ENCODE data around the gene CYS1. TPM values are rescaled to one million over a fixed set of nuclear protein-coding genes. Genes with fewer than 3 reads are reported as not detected.
"Not testable (repeated sequence)": the region's sequence is repeated elsewhere in the genome, so short reads cannot be mapped to it uniquely, and the experiment has no call there.

CYS1 gene
- total RNA-seq, 2 experiments from 2014 or later = not detected

DNA sequence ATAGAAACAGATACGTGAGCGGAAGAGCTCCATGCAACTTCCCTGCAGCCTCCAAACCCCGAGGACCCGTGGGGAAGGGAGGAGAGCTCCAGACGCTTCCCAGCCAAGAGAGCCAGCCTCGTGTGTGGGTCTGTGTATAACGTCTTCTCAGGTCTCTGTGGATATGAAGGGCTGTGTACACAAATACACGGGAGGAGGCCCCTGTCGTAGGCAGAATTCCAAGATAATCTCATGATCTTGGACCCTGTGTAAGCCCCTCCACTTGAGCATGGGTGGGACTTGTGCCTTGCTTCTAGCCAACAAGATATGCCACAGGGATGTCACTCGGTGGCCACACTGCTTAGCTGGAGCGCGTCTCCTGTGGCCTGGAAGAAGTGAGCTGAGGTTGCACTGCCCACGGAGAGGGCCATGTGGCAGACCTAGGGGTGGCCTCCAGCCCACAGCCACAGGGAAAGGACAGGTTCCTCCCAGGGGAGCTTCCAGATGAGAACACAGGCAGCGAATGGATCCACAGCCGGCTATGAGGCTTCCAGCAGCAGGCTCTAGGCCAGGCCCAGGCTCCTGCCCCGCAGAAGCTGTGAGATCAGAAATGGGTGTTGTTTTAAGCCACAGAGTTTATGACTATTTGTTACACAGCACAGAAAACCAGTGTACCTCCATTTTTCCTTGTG is 52.4 kb downstream of the CYS1 start:
- Mint-ChIP-seq H3K27ac (no peak overlapping the region), H3K4me1 (peaks cover 15% of the 10 kb centered on the region), H3K4me3 (no peak overlapping the region), H3K27me3 (no peaks in the 10 kb centered on the region), H3K36me3 (no peaks in the 10 kb centered on the region), H3K9me3 (no peaks in the 10 kb centered on the region)
- no peak for DNase-seq

DNA sequence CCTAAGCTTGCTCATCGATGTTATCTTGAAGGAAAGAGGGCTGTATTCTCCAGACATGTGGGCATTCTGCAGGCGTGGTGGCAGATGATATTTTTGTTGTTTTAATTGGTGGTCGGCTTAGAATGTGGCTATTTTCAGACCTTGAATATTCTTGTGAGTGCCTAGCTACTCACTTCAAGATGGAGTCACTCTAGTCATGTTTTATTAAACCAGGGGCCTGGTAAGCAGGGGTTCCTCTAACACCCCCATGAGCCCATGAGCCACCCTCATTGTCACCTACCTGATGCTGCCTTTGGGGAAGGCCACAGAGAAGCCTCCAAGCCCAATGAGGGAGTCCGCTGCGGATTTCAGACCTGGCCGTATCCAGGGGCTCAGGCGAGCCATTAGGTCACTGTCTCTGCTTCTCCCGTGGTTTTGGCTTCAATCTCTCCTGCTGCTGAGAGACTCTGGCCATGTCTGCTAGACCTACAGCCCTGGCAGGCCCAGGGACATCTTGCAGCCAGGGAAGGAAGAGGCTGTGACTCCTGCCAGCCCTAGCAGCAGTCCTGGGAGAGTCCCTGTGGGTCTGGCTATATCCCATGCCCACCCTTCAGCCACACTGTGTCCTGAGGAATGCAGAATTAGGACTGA is 53.2 kb downstream of the CYS1 start:
- H3K4me1 Mint-ChIP-seq = peaks cover 15% of the 10 kb centered on the region
- no peak for DNase-seq
- no peak overlapping the region for H3K4me3 Mint-ChIP-seq
- no peaks in the 10 kb centered on the region for H3K27me3 Mint-ChIP-seq
- H3K27ac Mint-ChIP-seq = no peak overlapping the region
- no peaks in the 10 kb centered on the region for H3K9me3 Mint-ChIP-seq
- no peaks in the 10 kb centered on the region for H3K36me3 Mint-ChIP-seq

DNA sequence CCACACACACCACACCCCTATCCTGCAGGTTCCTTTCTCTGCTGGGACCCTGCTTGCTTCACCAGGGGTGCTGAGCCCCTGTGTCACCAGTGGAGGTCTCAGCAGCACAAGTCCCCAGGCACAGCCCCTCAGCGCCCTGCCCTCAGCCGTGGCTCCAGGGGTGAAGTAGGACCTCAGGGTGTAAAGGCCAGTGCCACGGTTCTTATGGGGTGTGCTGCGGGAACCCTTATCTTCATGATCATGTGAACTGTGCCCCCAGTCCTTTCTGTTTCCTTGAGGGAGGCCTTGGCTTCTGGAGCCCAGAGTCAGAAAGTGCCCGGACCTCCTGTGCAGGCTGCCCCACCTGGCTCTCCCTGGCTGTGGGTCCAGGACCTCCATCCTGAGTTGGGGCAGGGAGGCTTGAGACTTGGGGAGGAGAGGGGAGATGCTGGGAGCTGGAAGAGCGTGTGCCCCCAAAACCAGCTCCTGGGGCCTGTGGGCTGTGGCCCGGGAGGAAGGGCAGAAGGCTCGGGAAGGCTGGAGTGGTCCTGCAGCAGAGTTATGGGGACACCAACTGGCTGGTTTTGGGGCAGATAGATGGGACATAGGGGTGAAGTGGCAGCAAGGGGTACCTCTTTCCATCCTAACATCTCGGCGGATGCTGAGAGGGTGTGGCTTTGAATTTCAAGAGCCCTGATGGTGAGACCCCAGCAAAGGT is 57.1 kb downstream of the CYS1 start:
- Mint-ChIP-seq H3K27me3 (no peaks in the 10 kb centered on the region), H3K27ac (no peak overlapping the region), H3K9me3 (no peaks in the 10 kb centered on the region), H3K4me1 (no peaks in the 10 kb centered on the region), H3K4me3 (no peak overlapping the region), H3K36me3 (no peaks in the 10 kb centered on the region)
- DNase-seq = no peak

DNA sequence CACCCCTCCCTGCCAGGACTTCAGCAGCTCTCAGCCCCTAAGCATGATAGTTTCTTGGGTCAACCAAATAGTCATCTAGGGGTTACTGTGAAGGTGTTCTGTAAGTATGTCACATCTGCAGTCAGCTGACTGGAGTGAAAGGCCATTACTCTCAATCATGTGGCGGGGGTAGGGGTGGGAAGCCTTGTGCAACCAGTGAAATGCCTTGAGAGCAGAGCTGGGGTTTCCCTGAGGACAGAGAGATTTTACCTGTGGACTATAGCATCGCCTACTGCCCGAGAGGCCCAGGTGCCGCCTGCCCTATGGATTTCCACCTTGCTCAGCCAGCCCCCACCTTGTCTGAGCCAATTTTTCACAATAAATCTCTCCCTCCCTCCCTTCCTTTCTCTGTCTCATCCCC is 57.8 kb downstream of the CYS1 start:
- Mint-ChIP-seq H3K36me3 (no peaks in the 10 kb centered on the region), H3K9me3 (peaks cover under 1% of the 10 kb centered on the region), H3K27ac (no peak overlapping the region), H3K4me3 (no peak overlapping the region), H3K27me3 (no peaks in the 10 kb centered on the region), H3K4me1 (no peaks in the 10 kb centered on the region)
- no peak for DNase-seq

DNA sequence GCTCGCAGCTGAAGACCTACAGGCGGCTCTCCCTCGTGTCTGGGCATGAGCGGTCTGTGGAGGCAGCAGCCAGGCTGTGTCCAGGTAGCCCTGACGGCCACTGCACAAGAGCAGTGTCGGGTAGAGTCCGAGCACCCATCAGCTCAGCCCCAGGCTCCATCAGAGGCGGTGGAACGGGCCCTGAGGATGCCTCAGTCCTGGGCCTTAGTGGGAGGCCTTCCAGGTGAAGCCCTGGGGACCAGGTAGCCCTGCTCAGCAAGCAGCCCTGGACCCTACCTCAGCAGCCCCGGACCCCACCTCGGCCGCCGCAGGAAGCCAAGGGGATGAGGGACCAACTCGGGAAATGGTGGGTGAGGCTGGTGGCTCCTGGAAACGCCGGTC is 58.2 kb downstream of the CYS1 start:
- Mint-ChIP-seq H3K4me1 (no peaks in the 10 kb centered on the region), H3K9me3 (peaks cover 3% of the 10 kb centered on the region), H3K27ac (no peak overlapping the region), H3K4me3 (no peak overlapping the region), H3K36me3 (no peaks in the 10 kb centered on the region), H3K27me3 (no peaks in the 10 kb centered on the region)
- no peak for DNase-seq

DNA sequence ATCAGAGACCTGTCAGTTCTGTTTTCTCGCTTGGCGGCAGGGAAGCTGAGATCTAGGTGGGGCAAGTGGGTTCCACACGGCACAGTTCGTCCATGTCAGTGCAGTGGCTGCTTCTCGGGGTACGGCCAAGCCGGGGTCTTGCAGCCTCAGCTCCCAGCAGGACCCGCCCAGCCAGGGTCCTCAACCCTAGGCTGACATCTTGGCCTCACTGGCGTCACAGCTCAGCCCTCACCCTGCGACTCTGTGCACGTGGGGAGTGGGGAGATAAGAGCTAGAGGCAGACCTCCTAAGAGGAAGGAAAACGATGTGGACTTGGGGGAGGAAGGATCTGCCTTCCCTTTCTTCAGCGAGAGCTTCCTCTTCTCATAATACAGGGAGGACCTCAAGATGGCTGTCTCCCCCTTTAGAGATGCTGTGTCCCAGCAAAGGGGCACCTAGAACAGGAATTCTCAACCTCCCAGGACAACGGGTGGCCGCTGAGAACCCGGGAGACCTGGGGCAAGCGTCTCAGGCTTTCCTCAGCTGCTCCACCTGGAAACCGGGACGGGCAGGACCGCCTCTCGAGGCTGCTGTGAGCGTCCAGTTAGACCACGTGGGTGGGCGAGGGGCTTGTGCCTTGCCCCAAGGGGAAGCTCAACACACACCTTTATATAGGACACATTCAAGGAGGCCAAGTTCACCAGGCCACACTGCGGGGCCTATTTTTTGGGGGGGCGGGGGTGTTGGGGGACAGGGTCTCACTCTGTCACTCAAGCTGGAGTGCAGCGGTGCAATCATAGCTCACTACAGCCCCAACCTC is 60.4 kb downstream of the CYS1 start:
- no peaks in the 10 kb centered on the region for H3K4me1 Mint-ChIP-seq
- no peak for DNase-seq
- H3K27ac Mint-ChIP-seq = no peak overlapping the region
- no peaks in the 10 kb centered on the region for H3K36me3 Mint-ChIP-seq
- H3K9me3 Mint-ChIP-seq = peaks cover 7% of the 10 kb centered on the region
- H3K4me3 Mint-ChIP-seq = no peak overlapping the region
- H3K27me3 Mint-ChIP-seq = no peaks in the 10 kb centered on the region

DNA sequence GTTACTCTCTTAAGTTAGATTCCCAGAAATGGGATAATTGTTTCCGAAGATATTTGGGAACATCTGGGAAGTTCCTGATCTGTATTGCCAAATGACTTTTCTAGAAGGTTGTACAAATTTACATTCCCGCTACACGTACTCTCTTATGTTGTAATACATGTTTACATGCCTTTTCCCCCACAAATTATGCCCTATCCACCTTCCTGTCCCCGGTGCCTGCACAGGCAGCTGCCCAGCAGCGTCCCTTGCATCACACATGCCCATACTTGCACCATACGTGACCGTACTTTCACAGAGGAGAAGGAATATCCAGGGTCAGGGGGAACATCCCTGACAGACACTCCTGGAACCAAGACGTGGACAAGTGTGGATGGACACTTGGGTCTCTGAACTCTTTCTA is 61.0 kb downstream of the CYS1 start:
- Mint-ChIP-seq H3K36me3 (no peaks in the 10 kb centered on the region), H3K4me1 (no peaks in the 10 kb centered on the region), H3K27ac (no peak overlapping the region), H3K9me3 (peaks cover 7% of the 10 kb centered on the region), H3K27me3 (no peaks in the 10 kb centered on the region), H3K4me3 (no peak overlapping the region)
- no peak for DNase-seq

DNA sequence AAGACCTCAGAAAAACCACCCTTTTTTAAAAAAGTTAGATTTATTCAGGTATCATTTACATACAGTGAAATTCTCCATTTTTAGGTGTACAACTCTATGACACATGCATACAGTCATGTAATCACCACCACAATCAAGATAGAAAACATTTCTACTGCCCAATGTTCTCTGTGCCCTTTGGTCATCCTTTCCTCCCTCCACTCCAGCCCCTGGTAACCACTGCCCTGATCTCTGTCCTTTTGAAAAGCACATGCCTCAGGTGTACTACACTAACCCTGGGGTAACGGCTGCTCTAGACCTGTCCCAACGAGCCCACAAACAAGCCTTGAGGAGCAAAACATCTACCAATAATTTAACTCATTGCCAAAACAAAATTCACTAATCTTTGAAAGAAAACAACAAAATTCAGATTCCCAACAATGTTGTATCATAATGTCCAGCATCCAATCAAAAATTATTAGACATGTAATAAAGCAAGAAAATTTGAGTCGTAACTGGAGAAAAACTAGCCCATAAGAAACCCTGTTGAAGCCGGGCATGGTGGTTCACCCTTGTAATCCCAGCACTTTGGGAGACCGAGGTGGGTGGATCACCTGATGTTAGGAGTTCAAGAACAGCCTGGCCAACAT is 62.8 kb downstream of the CYS1 start:
- H3K27me3 Mint-ChIP-seq = no peaks in the 10 kb centered on the region
- peaks cover 7% of the 10 kb centered on the region for H3K9me3 Mint-ChIP-seq
- H3K36me3 Mint-ChIP-seq = no peaks in the 10 kb centered on the region
- H3K4me3 Mint-ChIP-seq = no peak overlapping the region
- no peak for DNase-seq
- H3K27ac Mint-ChIP-seq = no peak overlapping the region
- no peaks in the 10 kb centered on the region for H3K4me1 Mint-ChIP-seq

DNA sequence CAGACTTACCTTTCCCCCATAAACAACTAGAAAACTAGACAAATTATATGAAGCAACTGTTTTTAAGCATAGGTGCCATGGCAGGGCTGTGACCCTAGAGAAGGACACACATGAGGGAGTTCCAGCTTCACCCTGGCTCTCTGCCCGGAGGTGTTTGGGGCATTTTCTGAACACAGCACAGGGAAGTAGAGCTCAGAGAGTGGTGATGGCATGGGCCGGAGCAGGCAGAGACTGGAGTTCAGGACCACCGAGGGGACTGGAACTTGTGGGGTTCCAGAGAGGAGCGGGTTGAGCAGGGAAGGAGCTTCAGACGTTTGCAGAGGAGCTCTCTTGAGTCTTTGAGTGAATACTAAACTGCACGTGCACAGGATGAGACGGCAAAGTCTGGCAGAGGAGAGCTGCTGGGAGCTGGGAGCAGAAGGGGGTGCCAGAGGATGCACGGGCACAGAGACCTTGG is 63.4 kb downstream of the CYS1 start:
- Mint-ChIP-seq H3K27ac (no peak overlapping the region), H3K27me3 (no peaks in the 10 kb centered on the region), H3K4me3 (no peak overlapping the region), H3K36me3 (no peaks in the 10 kb centered on the region), H3K9me3 (peaks cover 7% of the 10 kb centered on the region), H3K4me1 (no peaks in the 10 kb centered on the region)
- DNase-seq = no peak

DNA sequence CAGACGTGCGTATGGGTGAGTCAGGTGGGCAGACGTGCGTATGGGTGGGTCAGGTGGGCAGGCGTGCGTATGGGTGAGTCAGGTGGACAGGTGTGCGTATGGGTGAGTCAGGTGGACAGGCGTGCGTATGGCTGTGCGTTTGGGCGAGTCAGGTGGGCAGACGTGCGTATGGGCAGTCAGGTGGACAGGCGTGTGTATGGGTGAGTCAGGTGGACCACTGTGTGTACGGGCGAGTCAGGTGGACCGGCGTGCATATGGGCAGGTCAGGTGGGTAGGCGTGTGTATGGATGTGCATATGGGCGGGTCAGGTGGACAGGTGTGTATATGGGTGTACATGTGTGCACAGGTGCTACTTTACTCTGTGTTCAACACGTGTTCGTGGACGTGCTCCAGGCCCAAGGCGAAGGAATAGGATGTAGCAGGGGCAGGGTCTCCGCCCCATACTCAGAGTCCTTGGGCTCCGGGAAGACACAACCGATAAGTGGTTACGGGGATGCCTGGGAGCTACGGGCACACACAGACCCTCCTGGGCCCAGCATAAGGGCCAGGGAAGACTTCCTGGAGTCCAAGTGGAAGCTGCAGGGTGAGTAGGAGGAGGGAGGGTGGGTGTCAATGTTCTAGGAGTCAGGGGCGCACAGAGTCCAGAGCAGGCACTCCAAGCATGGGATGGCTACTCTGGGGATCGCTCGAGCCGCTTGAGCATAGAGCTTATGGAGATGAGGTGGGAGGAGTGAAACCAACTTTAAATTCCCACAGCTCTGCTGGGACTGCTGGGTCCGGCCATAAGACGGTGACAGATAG is 64.0 kb downstream of the CYS1 start:
- no peaks in the 10 kb centered on the region for H3K36me3 Mint-ChIP-seq

DNA sequence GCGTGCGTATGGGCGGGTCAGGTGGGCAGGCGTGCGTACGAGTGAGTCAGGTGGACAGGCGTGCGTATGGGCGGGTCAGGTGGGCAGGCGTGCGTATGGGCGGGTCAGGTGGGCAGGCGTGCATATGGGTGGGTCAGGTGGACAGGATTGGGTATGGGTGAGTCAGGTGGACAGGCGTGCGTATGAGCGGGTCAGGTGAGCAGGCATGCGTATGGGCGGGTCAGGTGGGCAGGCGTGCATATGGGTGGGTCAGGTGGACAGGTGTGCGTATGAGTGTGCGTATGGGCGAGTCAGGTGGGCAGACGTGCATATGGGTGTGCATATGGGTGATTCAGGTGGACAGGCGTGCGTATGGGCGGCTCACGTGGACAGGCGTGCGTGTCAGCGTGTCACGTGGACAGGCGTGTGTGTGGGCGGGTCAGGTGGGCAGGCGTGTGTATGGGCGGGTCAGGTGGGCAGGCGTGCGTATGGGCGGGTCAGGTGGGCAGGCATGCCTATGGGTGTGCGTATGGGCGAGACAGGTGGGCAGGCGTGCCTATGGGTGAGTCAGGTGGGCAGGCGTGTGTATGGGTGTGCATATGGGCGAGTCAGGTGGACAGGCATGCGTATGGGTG is 64.7 kb downstream of the CYS1 start:
- not testable (repeated sequence) for H3K27ac Mint-ChIP-seq, H3K4me1 Mint-ChIP-seq, H3K36me3 Mint-ChIP-seq, H3K9me3 Mint-ChIP-seq, DNase-seq, H3K27me3 Mint-ChIP-seq, H3K4me3 Mint-ChIP-seq

More for the DNA sequence above, 64.0 kb downstream of the CYS1 start:
- Mint-ChIP-seq H3K27me3 (no peaks in the 10 kb centered on the region), H3K9me3 (peaks cover 7% of the 10 kb centered on the region), H3K4me3 (no peak overlapping the region), H3K27ac (no peak overlapping the region), H3K4me1 (no peaks in the 10 kb centered on the region)
- DNase-seq = no peak

DNA sequence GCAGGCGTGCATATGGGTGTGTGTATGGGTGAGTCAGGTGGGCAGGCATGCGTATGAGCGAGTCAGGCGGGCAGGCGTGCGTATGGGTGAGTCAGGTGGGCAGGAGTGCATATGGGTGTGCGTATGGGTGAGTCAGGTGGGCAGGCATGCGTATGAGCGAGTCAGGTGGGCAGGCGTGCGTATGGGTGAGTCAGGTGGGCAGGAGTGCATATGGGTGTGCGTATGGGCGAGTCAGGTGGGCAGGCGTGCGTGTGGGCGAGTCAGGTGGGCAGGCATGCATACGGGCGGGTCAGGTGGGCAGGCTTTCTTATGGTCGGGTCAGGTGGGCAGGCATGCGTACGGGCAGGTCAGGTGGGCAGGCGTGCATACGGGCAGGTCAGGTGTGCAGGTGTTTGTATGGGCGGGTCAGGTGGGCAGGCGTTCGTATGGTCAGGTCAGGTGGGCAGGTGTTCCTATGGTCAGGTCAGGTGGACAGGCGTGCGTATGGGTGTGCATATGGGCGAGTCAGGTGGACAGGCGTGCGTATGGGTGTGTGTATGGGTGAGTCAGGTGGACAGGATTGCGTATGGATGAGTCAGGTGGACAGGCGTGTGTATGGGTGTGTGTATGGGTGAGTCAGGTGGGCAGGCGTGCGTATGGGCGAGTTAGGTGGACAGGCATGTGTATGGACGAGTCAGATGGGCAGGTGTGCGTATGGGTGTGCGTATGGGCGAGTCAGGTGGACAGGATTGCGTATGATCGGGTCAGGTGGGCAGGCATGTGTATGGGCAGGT is 65.6 kb downstream of the CYS1 start:
- no peaks in the 10 kb centered on the region for H3K4me1 Mint-ChIP-seq
- H3K4me3 Mint-ChIP-seq = no peak overlapping the region
- no peaks in the 10 kb centered on the region for H3K27me3 Mint-ChIP-seq
- H3K36me3 Mint-ChIP-seq = no peaks in the 10 kb centered on the region
- no peak overlapping the region for H3K27ac Mint-ChIP-seq
- DNase-seq = no peak
- peaks cover 7% of the 10 kb centered on the region for H3K9me3 Mint-ChIP-seq

DNA sequence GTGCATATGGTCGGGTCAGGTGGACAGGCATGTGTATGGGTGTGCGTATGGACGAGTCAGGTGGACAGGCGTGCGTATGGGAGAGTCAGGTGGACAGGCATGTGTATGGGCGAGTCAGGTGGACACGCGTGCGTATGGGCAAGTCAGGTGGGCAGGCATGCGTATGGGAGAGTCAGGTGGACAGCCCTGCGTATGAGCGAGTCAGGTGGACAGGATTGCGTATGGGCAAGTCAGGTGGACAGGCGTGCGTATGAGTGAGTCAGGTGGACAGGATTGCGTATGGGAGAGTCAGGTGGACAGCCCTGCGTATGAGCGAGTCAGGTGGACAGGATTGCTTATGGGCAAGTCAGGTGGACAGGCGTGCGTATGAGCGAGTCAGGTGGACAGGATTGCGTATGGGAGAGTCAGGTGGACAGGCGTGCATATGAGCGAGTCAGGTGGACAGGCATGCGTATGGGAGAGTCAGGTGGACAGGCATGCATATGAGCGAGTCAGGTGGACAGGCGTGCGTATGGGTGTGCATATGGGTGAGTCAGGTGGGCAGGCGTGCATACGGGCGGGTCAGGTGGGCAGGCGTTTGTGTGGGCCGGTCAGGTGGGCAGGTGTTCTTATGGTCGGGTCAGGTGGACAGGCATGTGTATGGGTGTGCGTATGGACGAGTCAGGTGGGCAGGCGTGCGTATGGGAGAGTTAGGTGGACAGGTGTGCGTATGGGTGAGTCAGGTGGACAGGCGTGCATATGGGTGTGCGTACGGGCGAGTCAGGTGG is 66.4 kb downstream of the CYS1 start:
- H3K9me3 Mint-ChIP-seq, H3K27me3 Mint-ChIP-seq, H3K27ac Mint-ChIP-seq, H3K4me1 Mint-ChIP-seq, DNase-seq, H3K4me3 Mint-ChIP-seq, H3K36me3 Mint-ChIP-seq: not testable (repeated sequence)
